ENCODE data around the gene EVPL. TPM values are rescaled to one million over a fixed set of nuclear protein-coding genes. Genes with fewer than 3 reads are reported as not detected.

EVPL gene
- total and polyA plus RNA-seq, 2 of the 13 experiments (the other 11 are each of a cell fraction or from before 2014, with no cell fraction given) = 2.1 to 8.2 TPM

GRCh38 chr17:75978938-75979704, 48.0 kb downstream of the EVPL start, which contains the start of the genes ACOX1 and TEN1 (continued):
- TF ChIP-seq ZNF142 (CRISPR knock-in tag; IDR thresholded peaks at IDR 0.05) (peak; percentile 56), IRF2 (CRISPR knock-in tag; IDR thresholded peaks at IDR 0.05) (peak; percentile 72), ZNF776 (CRISPR knock-in tag; IDR thresholded peaks at IDR 0.05) (peak; percentile 58), CENPX (CRISPR knock-in tag; IDR thresholded peaks at IDR 0.05) (no peak), TBX3 (IDR thresholded peaks at IDR 0.05; ENCODE audit: borderline replicate concordance) (peak; percentile 78; the same call in 1 of the 2 replicates), ZNF891 (CRISPR knock-in tag; IDR thresholded peaks at IDR 0.05) (no peak; the same call in 1 of the 2 replicates), MXD1 (CRISPR knock-in tag; IDR thresholded peaks at IDR 0.05) (peak; percentile 88), JUN (CRISPR knock-in tag; IDR thresholded peaks at IDR 0.05) (peak; percentile 45; the same call in 1 of the 2 replicates), ZFP91 (CRISPR knock-in tag; IDR thresholded peaks at IDR 0.05; ENCODE audit: borderline replicate concordance) (peak; percentile 92), THYN1 (CRISPR knock-in tag; IDR thresholded peaks at IDR 0.05; ENCODE audit: borderline replicate concordance, low read depth) (no peak), ETV5 (CRISPR knock-in tag; IDR thresholded peaks at IDR 0.05; ENCODE audit: borderline replicate concordance) (peak; percentile 92), ZNF430 (CRISPR knock-in tag; IDR thresholded peaks at IDR 0.05) (peak; percentile 82)

Data from HepG2 (cell line).